Common myeloid progenitor, CD34-positive (primary cell): ENCODE data around the gene PDE2A.

ENCODE experiments used
- CTCF ChIA-PET: fragments of 350-600 bp; sonication (Branson Sonifier 250); formaldehyde crosslinking; loops from one replicate; lab custom pipeline; 2021; ENCODE audit warnings: antibody characterized with exemption; lab: Charles Lee
- POLR2A ChIA-PET: fragments of 350-600 bp; sonication (Branson Sonifier 250); formaldehyde crosslinking; loops from one replicate; lab custom pipeline; 2021; ENCODE audit warnings: antibody characterized with exemption; lab: Charles Lee
- DNase-seq, 3 donors: peaks; one replicate each; pipeline versions ENCODE4 v3.0.0 to v3.0.0-alpha.2; 2013
- H3K27ac ChIP-seq, 2 experiments: 1 replicate in 1 of 2; 2 replicates in 1 of 2; pipeline ENCODE4 v1.7.0; 2013; ENCODE audit warnings: inconsistent platforms in 2 of 2, low read length in 2 of 2, mild to moderate bottlenecking in 2 of 2, low read depth in 1 of 2, moderate library complexity in 1 of 2; ENCODE audit not compliant: severe bottlenecking in 2 of 2, insufficient read depth in 1 of 2, poor library complexity in 1 of 2
- H3K27me3 ChIP-seq, 5 experiments: replicated peaks in 2 of 5; 1 replicate in 3 of 5; 2 replicates in 2 of 5; pipeline versions ENCODE4 v1.6.1 to v1.7.0; 2013; ENCODE audit warnings: low read length in 4 of 5, mild to moderate bottlenecking in 2 of 5, moderate library complexity in 2 of 5, inconsistent platforms in 1 of 5; ENCODE audit not compliant: insufficient read depth in 5 of 5, control insufficient read depth in 4 of 5
- H3K36me3 ChIP-seq, 4 experiments: 1 replicate in 2 of 4; 2 replicates in 2 of 4; pipeline versions ENCODE4 v1.6.1 to v1.7.0; 2013; ENCODE audit warnings: low read length in 3 of 4, control low read depth in 1 of 4, mild to moderate bottlenecking in 1 of 4; ENCODE audit not compliant: control insufficient read depth in 4 of 4, insufficient read depth in 4 of 4
- H3K4me1 ChIP-seq, 4 experiments: 1 replicate in 3 of 4; 2 replicates in 1 of 4; pipeline versions ENCODE4 v1.6.1 to v1.7.1; 2013; ENCODE audit warnings: low read length in 3 of 4, mild to moderate bottlenecking in 3 of 4, control low read depth in 1 of 4, inconsistent platforms in 1 of 4, moderate library complexity in 1 of 4; ENCODE audit not compliant: control insufficient read depth in 4 of 4, insufficient read depth in 4 of 4; ENCODE audit errors: control extremely low read depth in 1 of 4
- H3K4me3 ChIP-seq, 7 experiments: 1 replicate in 4 of 7; 2 replicates in 3 of 7; pipeline versions ENCODE4 v1.5.1 to v1.7.0; 2013; ENCODE audit warnings: mild to moderate bottlenecking in 7 of 7, low read length in 6 of 7, moderate library complexity in 6 of 7, inconsistent platforms in 2 of 7, low read depth in 2 of 7, control low read depth in 1 of 7; ENCODE audit not compliant: insufficient read depth in 4 of 7, control insufficient read depth in 1 of 7; ENCODE audit errors: extremely low read depth in 1 of 7
- H3K9me3 ChIP-seq, 5 experiments: 1 replicate in 4 of 5; 2 replicates in 1 of 5; pipeline versions ENCODE4 v1.6.1 to v1.7.1; 2013; ENCODE audit warnings: low read length in 4 of 5, mild to moderate bottlenecking in 2 of 5, inconsistent platforms in 1 of 5, low read depth in 1 of 5, moderate library complexity in 1 of 5; ENCODE audit not compliant: control insufficient read depth in 4 of 5, insufficient read depth in 2 of 5; ENCODE audit errors: control extremely low read depth in 1 of 5
- WGBS: methylation state at CpG from one replicate; pipeline ENCODE4 v1.1.5; 2013; ENCODE audit not compliant: insufficient coverage; 5-methylcytosine and 5-hydroxymethylcytosine counted together

PDE2A gene

DNA sequence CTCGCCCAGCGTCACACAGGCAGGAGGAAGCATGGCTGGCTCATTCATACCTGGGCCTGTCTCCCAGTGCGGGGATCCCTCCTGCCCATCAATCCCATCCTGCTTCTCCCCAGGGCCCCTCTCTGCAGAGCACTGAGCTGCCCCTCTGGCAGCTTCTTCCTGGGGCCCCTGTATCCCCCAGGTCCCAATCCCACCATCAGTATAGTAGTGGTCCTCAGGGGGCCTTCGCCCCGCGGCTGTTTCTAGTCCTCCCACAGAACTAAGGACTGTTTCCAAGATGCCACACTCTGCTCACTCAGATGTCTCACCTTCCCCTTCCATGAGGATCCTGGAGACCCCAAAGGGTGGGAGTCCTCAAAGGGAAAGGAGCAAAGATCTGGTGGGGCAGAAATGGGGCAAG, 97.6 kb downstream of the PDE2A start:
- CTCF ChIA-PET, result interaction anchor here (0.7 to 1.4 kb wide), 2 partner anchors 10 to 105 kb away, joined by 3 read pairs; no protein-coding TSS in a partner anchor

DNA sequence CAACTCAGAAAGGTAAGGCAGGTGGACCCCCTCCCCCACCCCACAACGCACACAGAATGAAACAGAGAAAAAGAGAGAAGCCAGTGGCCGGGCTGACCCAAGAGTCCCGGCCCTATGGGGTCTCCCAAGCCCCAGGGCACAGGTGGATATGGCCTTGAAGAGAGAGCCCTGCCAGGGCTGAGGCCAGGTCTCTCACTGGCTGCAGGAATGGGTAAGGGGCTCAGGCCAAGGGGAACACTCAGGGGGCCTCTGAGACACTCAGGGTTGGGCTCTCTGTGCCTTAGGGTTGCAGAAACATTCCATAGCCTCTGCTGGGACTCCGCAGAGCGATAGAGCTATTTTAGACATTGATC, 98.0 kb downstream of the PDE2A start:
- DNase-seq, result no peak
- no peaks in the 10 kb centered on the region for H3K9me3 ChIP-seq
- no peak overlapping the region for H3K27ac ChIP-seq
- CTCF ChIA-PET, result no interaction called here
- no peaks in the 10 kb centered on the region for H3K36me3 ChIP-seq
- no peak overlapping the region for H3K4me3 ChIP-seq
- POLR2A ChIA-PET, result no interaction called here
- 100% methylated on average over 5 of the region's 5 CpGs for WGBS
- peaks cover 0 to 2% (median 0%) of the 10 kb centered on the region in 5 experiments for H3K27me3 ChIP-seq
- H3K4me1 ChIP-seq, result no peaks in the 10 kb centered on the region

More for the DNA sequence above, 97.6 kb downstream of the PDE2A start:
- Histone ChIP-seq H3K36me3 (no peaks in the 10 kb centered on the region), H3K4me1 (no peaks in the 10 kb centered on the region), H3K27ac (no peak overlapping the region), H3K4me3 (no peak overlapping the region), H3K27me3 (peaks cover 0 to 2% (median 0%) of the 10 kb centered on the region in 5 experiments), H3K9me3 (no peaks in the 10 kb centered on the region)
- WGBS, result 98% methylated on average over 6 of the region's 6 CpGs
- no peak for DNase-seq
- POLR2A ChIA-PET, result no interaction called here

DNA sequence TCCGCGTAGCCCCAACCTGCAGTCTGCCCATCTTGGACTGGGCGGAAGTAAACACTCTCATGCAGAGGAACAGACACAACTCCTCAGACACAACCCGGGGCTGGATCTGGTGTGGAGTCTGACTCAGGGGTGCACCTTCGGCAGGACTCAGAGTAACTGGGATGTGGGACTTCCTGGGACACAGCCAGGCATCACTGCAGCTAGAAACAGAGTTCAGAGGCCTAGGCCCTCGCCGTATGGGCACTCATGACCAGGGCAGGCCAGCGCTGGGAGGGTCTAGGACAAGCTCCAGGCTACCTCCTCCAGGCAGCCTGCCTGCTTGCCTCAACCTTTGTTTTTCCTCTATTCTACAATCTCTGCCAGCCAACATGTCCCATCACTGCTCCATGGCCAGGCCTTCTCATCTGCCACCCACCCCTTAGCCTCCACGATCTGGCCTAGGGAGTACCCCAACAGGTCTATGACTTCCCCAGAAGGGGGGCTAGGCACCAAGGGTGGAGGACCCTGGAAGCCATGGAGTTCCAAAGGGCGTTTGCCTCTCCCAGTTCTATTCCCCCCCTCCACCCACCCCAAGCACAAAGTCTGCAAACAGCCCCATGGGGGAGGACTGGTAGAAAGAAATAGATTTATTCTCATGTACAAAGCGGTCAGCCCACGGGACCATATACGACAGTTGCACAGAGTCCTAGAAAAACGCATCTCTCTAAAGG, 98.5 kb downstream of the PDE2A start:
- Histone ChIP-seq H3K9me3 (no peaks in the 10 kb centered on the region), H3K36me3 (no peaks in the 10 kb centered on the region), H3K4me3 (no peak overlapping the region), H3K27me3 (peaks cover 0 to 2% (median 0%) of the 10 kb centered on the region in 5 experiments), H3K27ac (no peak overlapping the region), H3K4me1 (no peaks in the 10 kb centered on the region)
- WGBS, result 95% methylated on average over 12 of the region's 14 CpGs
- POLR2A ChIA-PET, result no interaction called here
- CTCF ChIA-PET, result interaction anchor here (1.9 to 2.7 kb wide), 2 partner anchors 9 to 105 kb away, joined by 4 to 20 read pairs; no protein-coding TSS in a partner anchor
- no peak for DNase-seq

DNA sequence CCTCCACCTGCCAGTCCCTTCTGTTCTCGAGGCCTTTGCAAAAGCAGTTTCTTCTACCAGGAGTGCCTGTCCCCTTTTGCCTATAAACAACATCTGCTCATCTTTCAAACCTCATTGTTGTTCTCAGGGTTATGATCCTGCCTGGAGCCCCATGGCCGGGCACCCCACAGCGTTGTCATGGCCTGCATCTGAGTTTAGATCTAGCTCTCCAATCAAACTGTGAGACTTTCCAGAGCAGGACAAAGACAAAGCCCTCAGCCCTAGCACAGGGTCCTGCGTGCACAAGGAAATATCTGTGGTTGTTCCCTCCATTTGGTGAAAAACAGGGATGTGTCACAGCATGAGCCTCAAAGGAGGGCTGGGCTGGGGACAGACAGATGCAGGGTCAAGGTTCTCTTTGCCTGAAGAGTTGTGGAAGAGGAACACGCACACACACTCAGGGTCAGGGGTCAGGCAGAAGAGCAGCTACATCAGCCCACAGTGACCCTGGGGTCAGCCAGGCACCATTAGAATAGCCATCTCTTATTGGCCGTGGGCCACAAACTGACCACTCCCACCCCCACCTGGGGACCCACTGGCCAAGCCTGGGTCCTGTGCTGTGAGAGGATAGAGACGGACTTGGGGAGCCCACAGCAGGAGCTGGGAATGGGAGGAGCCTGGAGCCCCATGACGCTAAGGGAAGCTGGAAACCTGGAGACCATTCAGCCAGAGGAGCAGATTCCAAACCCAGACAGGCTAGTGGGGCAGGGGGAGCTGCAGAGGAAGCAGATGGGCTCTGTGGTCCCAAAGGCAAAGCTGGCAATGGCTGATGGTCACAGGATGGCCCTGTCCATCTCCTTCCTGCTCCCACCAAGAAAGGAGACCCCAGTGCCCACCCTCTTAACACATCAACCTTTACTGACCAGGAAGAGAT, 99.4 kb downstream of the PDE2A start:
- Histone ChIP-seq H3K36me3 (no peaks in the 10 kb centered on the region), H3K27ac (no peak overlapping the region), H3K9me3 (no peaks in the 10 kb centered on the region), H3K4me3 (no peak overlapping the region), H3K27me3 (peaks cover 0 to 2% (median 0%) of the 10 kb centered on the region in 5 experiments), H3K4me1 (peaks cover 0 to 7% (median 0%) of the 10 kb centered on the region in 4 experiments)
- POLR2A ChIA-PET, result interaction anchor here (1.0 kb wide), 1 partner anchor 11 kb away, joined by 3 read pairs; no protein-coding TSS in a partner anchor
- WGBS, result 100% methylated on average over 7 of the region's 8 CpGs
- DNase-seq, result no peak
- CTCF ChIA-PET, result interaction anchor here (0.9 to 2.7 kb wide), 11 partner anchors 8 to 109 kb away, joined by 3 to 20 read pairs (median 4); no protein-coding TSS in a partner anchor

DNA sequence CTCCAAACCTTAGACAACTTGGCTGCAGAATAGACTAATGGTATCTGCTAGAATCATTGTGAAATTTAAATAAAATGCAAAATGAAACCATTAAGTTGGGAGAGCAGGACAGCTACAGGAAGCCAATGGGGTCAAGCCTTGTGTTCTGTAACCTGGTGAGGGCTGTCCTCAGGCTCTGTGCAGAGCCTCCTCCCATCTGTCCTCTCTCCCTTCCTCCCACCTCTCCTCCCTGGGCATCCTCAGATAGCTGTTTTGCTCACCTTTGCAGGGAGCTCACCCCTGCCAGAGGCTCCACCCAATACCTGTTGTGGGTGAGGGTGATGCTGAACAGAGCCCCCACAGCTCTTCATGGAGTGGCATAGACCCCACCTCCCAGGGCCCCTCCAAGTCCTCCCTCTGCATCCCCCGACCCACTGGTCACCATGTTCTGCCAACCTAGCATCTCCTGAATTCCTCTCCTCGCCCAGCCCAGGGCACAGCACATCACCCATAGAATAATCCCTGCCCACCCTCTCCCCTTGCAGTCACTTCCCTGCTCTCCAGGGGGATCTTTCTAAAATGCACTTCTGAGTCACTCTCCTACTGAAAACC, 100.3 kb downstream of the PDE2A start:
- Histone ChIP-seq H3K27me3 (peaks cover 0 to 2% (median 0%) of the 10 kb centered on the region in 5 experiments), H3K9me3 (no peaks in the 10 kb centered on the region), H3K36me3 (no peaks in the 10 kb centered on the region), H3K4me1 (peaks cover 0 to 7% (median 0%) of the 10 kb centered on the region in 4 experiments), H3K4me3 (no peak overlapping the region), H3K27ac (no peak overlapping the region)
- no peak for DNase-seq
- CTCF ChIA-PET, result interaction anchor here (0.8 to 2.7 kb wide), 17 partner anchors 9 to 108 kb away, joined by 3 to 20 read pairs (median 4); no protein-coding TSS in a partner anchor
- POLR2A ChIA-PET, result interaction anchor here (1.0 kb wide), 1 partner anchor 12 kb away, joined by 3 read pairs; no protein-coding TSS in a partner anchor
- 92% methylated on average over 2 of the region's 2 CpGs for WGBS

DNA sequence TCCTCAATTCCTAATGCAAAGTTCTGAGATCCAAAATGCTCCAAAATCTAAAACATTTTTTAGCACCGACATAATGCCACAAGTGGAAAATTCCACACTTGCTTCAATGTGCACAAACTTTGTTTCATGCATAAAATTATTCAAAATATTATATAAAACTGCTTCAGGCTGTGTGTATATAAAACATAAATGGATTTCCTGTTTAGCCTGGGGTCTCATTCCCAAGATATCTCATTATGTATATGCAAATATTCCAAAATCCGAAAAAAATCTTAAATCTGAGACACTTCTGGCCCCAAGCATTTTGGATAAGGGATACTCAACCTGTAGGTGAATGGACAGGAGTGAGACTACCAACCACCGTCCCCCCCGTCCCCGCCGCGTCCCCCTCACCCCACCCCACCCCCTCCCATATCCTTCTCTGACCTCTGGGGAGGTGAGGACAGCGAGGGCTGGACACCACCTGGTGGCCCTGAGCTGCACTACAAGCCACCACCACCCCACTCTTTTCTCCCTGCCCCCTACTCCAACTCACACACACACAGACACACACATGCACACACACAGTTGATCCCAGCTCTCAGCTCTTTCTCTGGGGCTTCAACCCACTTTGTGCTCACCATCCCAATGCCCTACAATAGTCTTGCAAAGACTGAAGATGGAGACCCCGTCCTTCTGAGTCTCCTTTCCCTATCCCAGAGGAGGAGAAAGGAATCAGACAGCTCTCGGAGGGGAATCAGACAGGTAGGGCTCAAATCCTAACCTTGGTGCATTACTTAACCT, 101.0 kb downstream of the PDE2A start:
- no peak overlapping the region for H3K4me3 ChIP-seq
- no peak overlapping the region for H3K27ac ChIP-seq
- 39% methylated on average over 2 of the region's 10 CpGs for WGBS
- ChIA-PET CTCF (interaction anchor here (0.8 to 2.7 kb wide), 17 partner anchors 10 to 108 kb away, joined by 3 to 20 read pairs (median 4); no protein-coding TSS in a partner anchor), POLR2A (interaction anchor here (1.0 kb wide), 1 partner anchor 12 kb away, joined by 3 read pairs; no protein-coding TSS in a partner anchor)
- no peaks in the 10 kb centered on the region for H3K9me3 ChIP-seq
- peak; percentile 51 to 63 (median 60) for DNase-seq
- peaks cover 0 to 7% (median 0%) of the 10 kb centered on the region in 4 experiments for H3K4me1 ChIP-seq
- H3K27me3 ChIP-seq, result peaks cover 0 to under 1% (median 0%) of the 10 kb centered on the region in 5 experiments
- no peaks in the 10 kb centered on the region for H3K36me3 ChIP-seq
